WTC11 (cell line): ENCODE measurements around the gene PSMD1. TPM values are rescaled to one million over a fixed set of nuclear protein-coding genes. Genes with fewer than 3 reads are reported as not detected.

Source experiments
- ATAC-seq: fragments of 200-7000 bp; cut with Tn5 transposase; 2 replicates; pipeline ENCODE4 v1.10.0; 2021; ENCODE audit warnings: mild to moderate bottlenecking, moderate library complexity
- CTCF ChIA-PET: fragments of 300-600 bp; sonication (Branson Sonifier 250); formaldehyde crosslinking; loops from one replicate; lab custom pipeline; 2021; ENCODE audit warnings: antibody characterized with exemption; lab: Charles Lee
- POLR2A ChIA-PET: fragments of 350-600 bp; sonication (Branson Sonifier 250); formaldehyde crosslinking; loops from one replicate; lab custom pipeline; 2021; ENCODE audit warnings: antibody characterized with exemption; lab: Charles Lee
- DNase-seq: peaks from one replicate; pipeline ENCODE4 v3.0.0; 2021; ENCODE audit warnings: low spot score
- H3K27ac Mint-ChIP-seq: 2 replicates; pipeline ENCODE4 v1.8.0; 2021; ENCODE audit warnings: mixed read lengths
- H3K27me3 Mint-ChIP-seq: 2 replicates; pipeline ENCODE4 v1.8.0; 2021; ENCODE audit warnings: low read depth, mild to moderate bottlenecking, moderate library complexity, mixed read lengths
- H3K36me3 Mint-ChIP-seq: 2 replicates; pipeline ENCODE4 v1.8.0; 2021; ENCODE audit warnings: mixed read lengths
- H3K4me1 Mint-ChIP-seq: 2 replicates; pipeline ENCODE4 v1.8.0; 2022; ENCODE audit warnings: mixed read lengths
- H3K4me3 Mint-ChIP-seq: 2 replicates; pipeline ENCODE4 v1.8.0; 2021; ENCODE audit warnings: mild to moderate bottlenecking, moderate library complexity, mixed read lengths
- H3K9me3 Mint-ChIP-seq: 2 replicates; pipeline ENCODE4 v1.8.0; 2021; ENCODE audit warnings: mixed read lengths
- AR ChIP-seq: fragments of 250-450 bp; sonication (Bioruptor Pico); IDR thresholded peaks from 2 replicates; pipeline ENCODE4 v1.9.0; 2021; ENCODE audit warnings: mild to moderate bottlenecking
- ATF1 ChIP-seq: sonication (generic); formaldehyde crosslinking; IDR thresholded peaks from 2 replicates; pipeline ENCODE4 v1.8.1; 2023; ENCODE audit warnings: mild to moderate bottlenecking, moderate library complexity, missing genetic modification reagents
- CREM ChIP-seq: sonication (generic); formaldehyde crosslinking; IDR thresholded peaks from 2 replicates; pipeline ENCODE4 v1.8.1; 2022; ENCODE audit warnings: mild to moderate bottlenecking, missing genetic modification reagents, moderate library complexity
- E2F1 ChIP-seq: sonication (generic); formaldehyde crosslinking; IDR thresholded peaks from 2 replicates; pipeline ENCODE4 v1.8.0; 2022; ENCODE audit warnings: mild to moderate bottlenecking, missing genetic modification reagents
- ETV6 ChIP-seq: sonication (generic); formaldehyde crosslinking; IDR thresholded peaks from 2 replicates; pipeline ENCODE4 v1.8.1; 2022; ENCODE audit warnings: mild to moderate bottlenecking, missing genetic modification reagents
- JAZF1 ChIP-seq: fragments of 250-450 bp; sonication (Bioruptor Pico); IDR thresholded peaks from 2 replicates; pipeline ENCODE4 v1.9.0; 2021; ENCODE audit warnings: moderate library complexity, mild to moderate bottlenecking, inconsistent platforms
- KAT7 ChIP-seq: sonication (generic); formaldehyde crosslinking; IDR thresholded peaks from 2 replicates; pipeline ENCODE4 v1.8.1; 2023; ENCODE audit warnings: missing genetic modification reagents, mild to moderate bottlenecking, borderline replicate concordance
- NFATC4 ChIP-seq: fragments of 250-450 bp; sonication (Bioruptor Pico); IDR thresholded peaks from 2 replicates; pipeline ENCODE4 v1.9.0; 2021; ENCODE audit warnings: mild to moderate bottlenecking
- PRRX2 ChIP-seq: fragments of 250-450 bp; sonication (Bioruptor Pico); IDR thresholded peaks from 2 replicates; pipeline ENCODE4 v1.8.0; 2021; ENCODE audit warnings: mild to moderate bottlenecking
- RELA ChIP-seq: sonication (generic); formaldehyde crosslinking; IDR thresholded peaks from 2 replicates; pipeline ENCODE4 v1.8.1; 2022; ENCODE audit warnings: missing genetic modification reagents, mild to moderate bottlenecking, borderline replicate concordance
- STAT6 ChIP-seq: sonication (generic); formaldehyde crosslinking; conservative IDR thresholded peaks from 2 replicates; pipeline ENCODE4 v1.8.1; 2023; ENCODE audit warnings: mild to moderate bottlenecking, low read depth, missing genetic modification reagents, moderate library complexity
- TCF7 ChIP-seq: sonication (generic); formaldehyde crosslinking; IDR thresholded peaks from 2 replicates; pipeline ENCODE4 v1.8.0; 2022; ENCODE audit warnings: mild to moderate bottlenecking, low read depth, missing genetic modification reagents, moderate library complexity
- TEAD4 ChIP-seq: sonication (generic); formaldehyde crosslinking; IDR thresholded peaks from 2 replicates; pipeline ENCODE4 v1.8.0; 2022; ENCODE audit warnings: mild to moderate bottlenecking, missing genetic modification reagents
- TP53 ChIP-seq: sonication (generic); formaldehyde crosslinking; IDR thresholded peaks from 2 replicates; pipeline ENCODE4 v1.8.1; 2023; ENCODE audit warnings: mild to moderate bottlenecking, missing genetic modification reagents
- ZNF138 ChIP-seq: sonication (generic); formaldehyde crosslinking; conservative IDR thresholded peaks from 2 replicates; pipeline ENCODE4 v1.8.1; 2022; ENCODE audit warnings: mild to moderate bottlenecking, moderate library complexity, missing genetic modification reagents
- ZNF317 ChIP-seq: sonication (generic); formaldehyde crosslinking; IDR thresholded peaks from 2 replicates; pipeline ENCODE4 v1.8.1; 2023; ENCODE audit warnings: low read depth, mild to moderate bottlenecking, moderate library complexity, missing genetic modification reagents, borderline replicate concordance
- ZNF512 ChIP-seq: sonication (generic); formaldehyde crosslinking; IDR thresholded peaks from 2 replicates; pipeline ENCODE4 v1.8.1; 2022; ENCODE audit warnings: missing genetic modification reagents, borderline replicate concordance
- ZNF671 ChIP-seq: fragments of 250-450 bp; sonication (Bioruptor Pico); IDR thresholded peaks from 2 replicates; pipeline ENCODE4 v1.8.0; 2021; ENCODE audit warnings: mild to moderate bottlenecking
- total RNA-seq: library from RNA; stranded (reverse); gene quantifications from 3 replicates; pipeline ENCODE4 v1.2.3, GENCODE V29; 2021
- TF ChIP-seq, protein P1 (sequence below): sonication (generic); formaldehyde crosslinking; IDR thresholded peaks from 2 replicates; pipeline ENCODE4 v1.8.0; 2022; ENCODE audit warnings: missing genetic modification reagents
- TF ChIP-seq, protein P2 (sequence below): sonication (generic); formaldehyde crosslinking; conservative IDR thresholded peaks from 2 replicates; pipeline ENCODE4 v1.8.1; 2022; ENCODE audit warnings: mild to moderate bottlenecking, missing genetic modification reagents
- TF ChIP-seq, protein P3 (sequence below): sonication (generic); formaldehyde crosslinking; IDR thresholded peaks from 2 replicates; pipeline ENCODE4 v1.8.1; 2022; ENCODE audit warnings: mild to moderate bottlenecking, missing genetic modification reagents, moderate library complexity, borderline replicate concordance

PSMD1 gene
- total RNA-seq, 1 experiment from 2014 or later = 163 TPM

DNA sequence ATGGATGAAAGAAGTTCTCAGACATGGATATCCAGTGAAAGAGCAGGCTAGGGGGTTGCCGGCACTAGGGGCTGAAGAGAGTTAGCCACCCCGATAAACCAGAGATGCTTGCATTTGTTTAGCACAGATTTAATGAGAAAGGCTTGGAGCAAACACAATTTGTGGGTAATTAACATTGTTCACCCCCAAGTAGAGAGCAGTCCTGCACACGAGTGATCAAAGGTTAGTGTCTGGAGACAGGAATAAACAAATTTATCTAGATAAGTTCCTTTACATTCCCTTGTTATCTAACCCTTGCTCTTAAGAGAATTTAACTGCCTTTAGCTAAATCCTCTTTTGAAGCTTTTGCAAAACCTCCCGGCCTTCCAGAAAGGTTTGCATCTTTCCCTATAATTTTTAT, 44.3 kb downstream of the PSMD1 start:
- TF ChIP-seq TEAD4 (CRISPR knock-in tag) (no peak), E2F1 (CRISPR knock-in tag) (no peak), NFATC4 (CRISPR knock-in tag) (no peak), STAT6 (CRISPR knock-in tag) (no peak), TP53 (CRISPR knock-in tag) (no peak), ZNF317 (no peak), ATF1 (CRISPR knock-in tag) (no peak), ZNF512 (no peak), AR (CRISPR knock-in tag) (no peak), CREM (CRISPR knock-in tag) (no peak), RELA (CRISPR knock-in tag) (no peak)
- TF ChIP-seq, protein P1, sequence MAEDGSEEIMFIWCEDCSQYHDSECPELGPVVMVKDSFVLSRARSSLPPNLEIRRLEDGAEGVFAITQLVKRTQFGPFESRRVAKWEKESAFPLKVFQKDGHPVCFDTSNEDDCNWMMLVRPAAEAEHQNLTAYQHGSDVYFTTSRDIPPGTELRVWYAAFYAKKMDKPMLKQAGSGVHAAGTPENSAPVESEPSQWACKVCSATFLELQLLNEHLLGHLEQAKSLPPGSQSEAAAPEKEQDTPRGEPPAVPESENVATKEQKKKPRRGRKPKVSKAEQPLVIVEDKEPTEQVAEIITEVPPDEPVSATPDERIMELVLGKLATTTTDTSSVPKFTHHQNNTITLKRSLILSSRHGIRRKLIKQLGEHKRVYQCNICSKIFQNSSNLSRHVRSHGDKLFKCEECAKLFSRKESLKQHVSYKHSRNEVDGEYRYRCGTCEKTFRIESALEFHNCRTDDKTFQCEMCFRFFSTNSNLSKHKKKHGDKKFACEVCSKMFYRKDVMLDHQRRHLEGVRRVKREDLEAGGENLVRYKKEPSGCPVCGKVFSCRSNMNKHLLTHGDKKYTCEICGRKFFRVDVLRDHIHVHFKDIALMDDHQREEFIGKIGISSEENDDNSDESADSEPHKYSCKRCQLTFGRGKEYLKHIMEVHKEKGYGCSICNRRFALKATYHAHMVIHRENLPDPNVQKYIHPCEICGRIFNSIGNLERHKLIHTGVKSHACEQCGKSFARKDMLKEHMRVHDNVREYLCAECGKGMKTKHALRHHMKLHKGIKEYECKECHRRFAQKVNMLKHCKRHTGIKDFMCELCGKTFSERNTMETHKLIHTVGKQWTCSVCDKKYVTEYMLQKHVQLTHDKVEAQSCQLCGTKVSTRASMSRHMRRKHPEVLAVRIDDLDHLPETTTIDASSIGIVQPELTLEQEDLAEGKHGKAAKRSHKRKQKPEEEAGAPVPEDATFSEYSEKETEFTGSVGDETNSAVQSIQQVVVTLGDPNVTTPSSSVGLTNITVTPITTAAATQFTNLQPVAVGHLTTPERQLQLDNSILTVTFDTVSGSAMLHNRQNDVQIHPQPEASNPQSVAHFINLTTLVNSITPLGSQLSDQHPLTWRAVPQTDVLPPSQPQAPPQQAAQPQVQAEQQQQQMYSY (CRISPR knock-in tag) = no peak
- TF ChIP-seq, protein P2, sequence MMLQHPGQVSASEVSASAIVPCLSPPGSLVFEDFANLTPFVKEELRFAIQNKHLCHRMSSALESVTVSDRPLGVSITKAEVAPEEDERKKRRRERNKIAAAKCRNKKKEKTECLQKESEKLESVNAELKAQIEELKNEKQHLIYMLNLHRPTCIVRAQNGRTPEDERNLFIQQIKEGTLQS (CRISPR knock-in tag) = no peak
- ChIA-PET CTCF (no interaction called here), POLR2A (no interaction called here)
- H3K4me3 Mint-ChIP-seq = no peak overlapping the region
- ATAC-seq (no peak), DNase-seq (no peak)
- H3K9me3 Mint-ChIP-seq = peaks cover 41% of the 10 kb centered on the region
- no peaks in the 10 kb centered on the region for H3K4me1 Mint-ChIP-seq
- H3K36me3 Mint-ChIP-seq = peaks cover 58% of the 10 kb centered on the region
- no peaks in the 10 kb centered on the region for H3K27me3 Mint-ChIP-seq
- H3K27ac Mint-ChIP-seq = no peak overlapping the region

DNA sequence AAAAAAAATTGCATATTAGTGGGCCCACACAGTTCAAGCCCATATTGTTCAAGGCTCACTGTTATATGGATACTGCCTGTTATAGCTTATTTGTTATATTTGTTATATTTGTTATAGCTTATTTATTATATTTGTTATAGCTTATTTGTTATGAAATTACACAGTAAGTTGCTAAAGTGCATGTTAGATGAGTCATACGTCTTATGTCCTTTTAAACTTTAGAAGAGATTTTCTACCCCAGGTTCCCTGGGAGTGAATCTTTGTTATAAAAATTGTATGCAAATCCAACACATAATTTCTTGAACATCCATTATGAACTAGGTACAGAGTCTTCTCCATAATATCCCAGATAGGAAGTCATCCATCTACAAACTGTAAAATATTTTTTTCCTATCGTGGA, 46.1 kb downstream of the PSMD1 start:
- H3K27ac Mint-ChIP-seq = no peak overlapping the region
- CTCF ChIA-PET = interaction anchor here (1.4 to 2.4 kb wide), 3 partner anchors 22 to 309 kb away, joined by 7 to 9 read pairs (median 8); partner anchors contain the start of gene HTR2B
- peaks cover 40% of the 10 kb centered on the region for H3K36me3 Mint-ChIP-seq
- TF ChIP-seq ZNF317 (no peak), JAZF1 (CRISPR knock-in tag) (no peak), KAT7 (CRISPR knock-in tag) (no peak), PRRX2 (CRISPR knock-in tag) (no peak), ZNF138 (CRISPR knock-in tag) (no peak), ATF1 (CRISPR knock-in tag) (no peak), TCF7 (CRISPR knock-in tag) (no peak), ZNF671 (CRISPR knock-in tag) (no peak), ETV6 (CRISPR knock-in tag) (no peak)
- TF ChIP-seq, protein P3, sequence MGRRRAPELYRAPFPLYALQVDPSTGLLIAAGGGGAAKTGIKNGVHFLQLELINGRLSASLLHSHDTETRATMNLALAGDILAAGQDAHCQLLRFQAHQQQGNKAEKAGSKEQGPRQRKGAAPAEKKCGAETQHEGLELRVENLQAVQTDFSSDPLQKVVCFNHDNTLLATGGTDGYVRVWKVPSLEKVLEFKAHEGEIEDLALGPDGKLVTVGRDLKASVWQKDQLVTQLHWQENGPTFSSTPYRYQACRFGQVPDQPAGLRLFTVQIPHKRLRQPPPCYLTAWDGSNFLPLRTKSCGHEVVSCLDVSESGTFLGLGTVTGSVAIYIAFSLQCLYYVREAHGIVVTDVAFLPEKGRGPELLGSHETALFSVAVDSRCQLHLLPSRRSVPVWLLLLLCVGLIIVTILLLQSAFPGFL (CRISPR knock-in tag) = no peak
- ATAC-seq = no peak
- no peak for DNase-seq
- POLR2A ChIA-PET = no interaction called here
- no peaks in the 10 kb centered on the region for H3K4me1 Mint-ChIP-seq
- H3K27me3 Mint-ChIP-seq = no peaks in the 10 kb centered on the region
- H3K4me3 Mint-ChIP-seq = no peak overlapping the region
- peaks cover 34% of the 10 kb centered on the region for H3K9me3 Mint-ChIP-seq
